ENCODE data around the gene ZRANB1. TPM values are rescaled to one million over a fixed set of nuclear protein-coding genes. Genes with fewer than 3 reads are reported as not detected.

ZRANB1 gene
- polyA plus RNA-seq, 1 of the 3 experiments (the other 2 are of a cell fraction) = 6.2 TPM

DNA sequence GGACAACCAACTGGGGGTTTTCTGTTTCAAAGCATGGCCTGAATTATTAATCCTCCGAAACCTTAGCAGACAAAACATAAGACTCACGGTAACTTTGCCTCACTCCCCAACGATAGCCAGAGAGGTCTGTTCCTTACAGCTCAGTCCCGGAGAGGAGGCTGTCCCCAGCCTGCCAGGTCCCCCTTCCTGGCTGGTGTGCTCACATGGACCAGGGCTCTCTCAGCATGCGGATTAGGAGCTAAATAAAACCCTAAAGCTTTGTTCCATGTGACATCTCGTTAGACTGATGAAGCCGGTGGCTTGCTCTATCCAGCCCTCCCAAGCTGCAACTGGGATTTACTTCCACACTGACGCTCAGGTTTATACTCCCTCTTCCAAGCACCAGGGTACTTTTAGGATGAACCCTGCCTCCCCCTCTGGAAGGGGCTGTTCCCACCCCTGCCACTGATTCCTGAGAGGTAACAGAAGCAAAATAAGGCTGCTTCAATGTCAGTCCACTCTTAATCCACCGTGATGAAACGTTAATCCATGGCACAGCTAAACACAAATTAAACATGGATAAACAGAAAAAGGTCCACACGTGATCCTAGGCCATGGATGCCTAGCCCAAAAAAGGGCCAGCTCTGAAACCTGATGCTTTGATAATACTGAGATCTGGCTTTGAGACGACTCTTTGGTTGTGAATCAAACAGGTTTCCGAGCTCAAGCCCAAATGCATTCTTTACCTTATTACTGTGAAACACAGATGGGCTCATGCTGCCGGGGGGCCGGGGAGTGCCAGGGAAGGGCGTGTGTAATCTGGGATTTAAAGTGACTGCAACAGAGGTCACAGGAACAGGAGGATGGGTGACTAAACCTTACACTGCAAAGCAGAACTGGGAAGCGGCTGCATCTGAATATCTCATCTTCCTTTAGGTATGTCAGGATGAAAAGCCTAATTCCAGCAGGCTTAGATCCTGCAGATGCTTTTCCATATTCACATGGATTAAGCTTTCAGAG, 86.2 kb downstream of the ZRANB1 start:
- Histone ChIP-seq H3K9me3 (no peaks in the 10 kb centered on the region), H3K4me1 (ENCODE audit: control insufficient read depth in 1 of 2, insufficient read depth in 2 of 2, low read depth in 1 of 2, low read length in 1 of 2) (peaks cover 30 to 79% of the 10 kb centered on the region in 2 experiments), H3F3A (replicated peaks; ENCODE audit: insufficient read depth) (peaks cover 6% of the 10 kb centered on the region), H4K20me1 (ENCODE audit: insufficient read depth) (peaks cover 71% of the 10 kb centered on the region), H3K27ac (ENCODE audit: low read depth in 2 of 2, low read length in 1 of 2) (peak overlapping the region; percentile 43 to 62; a peak in 3 of 4 replicates), H3K9ac (no peak overlapping the region), H3K27me3 (ENCODE audit: insufficient read depth) (no peaks in the 10 kb centered on the region), H3K79me2 (ENCODE audit: insufficient read depth) (peaks cover 89% of the 10 kb centered on the region), H3K9me2 (no peaks in the 10 kb centered on the region), H3K36me3 (replicated peaks in 1 of 2; ENCODE audit: control insufficient read depth in 1 of 2, insufficient read depth in 2 of 2, low read length in 1 of 2) (peaks cover 0 to 21% of the 10 kb centered on the region in 2 experiments), H3K4me3 (ENCODE audit: low read depth in 2 of 2, low read length in 1 of 2) (no peak overlapping the region), H3K4me2 (no peak overlapping the region), H2AFZ (ENCODE audit: low read depth) (no peak overlapping the region)
- ChIA-PET POLR2A (interaction anchor here (0.6 to 1.4 kb wide), 3 partner anchors 9 to 15 kb away, joined by 3 to 6 read pairs (median 4); no protein-coding TSS in a partner anchor), CTCF (interaction anchor here (0.7 to 3.6 kb wide), 11 partner anchors 8 to 36 kb away, joined by 3 to 21 read pairs (median 5); no protein-coding TSS in a partner anchor)
- DNase-seq = peak; percentile 56
- WGBS (ENCODE audit: low lambda C conversion rate) = 83% methylated on average over 16 of the region's 17 CpGs
- peak; percentile 34; the same call in 1 of the 2 replicates for TF ChIP-seq GATA2 (CRISPR knock-in tag; IDR thresholded peaks at IDR 0.05)
- TF ChIP-seq NFIC (IDR thresholded peaks at IDR 0.05; ENCODE audit: borderline replicate concordance) = no peak

GRCh38 chr10:125029584-125030242, 87.8 kb downstream of the ZRANB1 start:
- no peaks in the 10 kb centered on the region for H3K9me2 ChIP-seq
- H4K20me1 ChIP-seq (ENCODE audit: insufficient read depth) = peaks cover 67% of the 10 kb centered on the region
- no peak for TF ChIP-seq FOXM1 (IDR thresholded peaks at IDR 0.05; ENCODE audit: low read depth)
- TF ChIP-seq NFIC (IDR thresholded peaks at IDR 0.05; ENCODE audit: borderline replicate concordance) = no peak
- TF ChIP-seq RAD21 (IDR thresholded peaks at IDR 0.05; ENCODE audit: low read length) = no peak
- no peak for TF ChIP-seq PBX3 (IDR thresholded peaks at IDR 0.05)
- no peak for TF ChIP-seq CTCF (IDR thresholded peaks at IDR 0.05)
- no peak for TF ChIP-seq POLR2AphosphoS5 (IDR thresholded peaks at IDR 0.05; ENCODE audit: low read depth, low read length)
- TF ChIP-seq MEF2A (IDR thresholded peaks at IDR 0.05; ENCODE audit: borderline replicate concordance, low read depth) = no peak
- TF ChIP-seq NRF1 (IDR thresholded peaks at IDR 0.05; ENCODE audit: low read depth, low read length) = no peak
- TF ChIP-seq, protein P1, sequence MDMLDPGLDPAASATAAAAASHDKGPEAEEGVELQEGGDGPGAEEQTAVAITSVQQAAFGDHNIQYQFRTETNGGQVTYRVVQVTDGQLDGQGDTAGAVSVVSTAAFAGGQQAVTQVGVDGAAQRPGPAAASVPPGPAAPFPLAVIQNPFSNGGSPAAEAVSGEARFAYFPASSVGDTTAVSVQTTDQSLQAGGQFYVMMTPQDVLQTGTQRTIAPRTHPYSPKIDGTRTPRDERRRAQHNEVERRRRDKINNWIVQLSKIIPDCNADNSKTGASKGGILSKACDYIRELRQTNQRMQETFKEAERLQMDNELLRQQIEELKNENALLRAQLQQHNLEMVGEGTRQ (IDR thresholded peaks at IDR 0.05; ENCODE audit: borderline replicate concordance, low read depth, low read length) = no peak
- TF ChIP-seq SIN3A (IDR thresholded peaks at IDR 0.05; ENCODE audit: borderline replicate concordance, low read depth, low read length) = no peak
- TF ChIP-seq TEAD4 (IDR thresholded peaks at IDR 0.05; ENCODE audit: borderline replicate concordance, insufficient read depth) = no peak
- TF ChIP-seq RCOR1 (IDR thresholded peaks at IDR 0.05; ENCODE audit: low read length) = no peak
- peaks cover 0 to 22% of the 10 kb centered on the region in 2 experiments for H3K36me3 ChIP-seq (replicated peaks in 1 of 2; ENCODE audit: control insufficient read depth in 1 of 2, insufficient read depth in 2 of 2, low read length in 1 of 2)
- 90% methylated on average over 7 of the region's 7 CpGs for WGBS (ENCODE audit: low lambda C conversion rate)
- no peak overlapping the region for H2AFZ ChIP-seq (ENCODE audit: low read depth)
- H3K4me1 ChIP-seq (ENCODE audit: control insufficient read depth in 1 of 2, insufficient read depth in 2 of 2, low read depth in 1 of 2, low read length in 1 of 2) = peaks cover 19 to 81% of the 10 kb centered on the region in 2 experiments
- H3K9ac ChIP-seq = no peak overlapping the region
- no peak overlapping the region for H3K4me3 ChIP-seq (ENCODE audit: low read depth in 2 of 2, low read length in 1 of 2)
- H3K27ac ChIP-seq (ENCODE audit: low read depth in 2 of 2, low read length in 1 of 2) = peak overlapping the region; percentile 31 to 43; a peak in 2 of 4 replicates
- peaks cover 89% of the 10 kb centered on the region for H3K79me2 ChIP-seq (ENCODE audit: insufficient read depth)
- no peak overlapping the region for H3K4me2 ChIP-seq
- no peak for DNase-seq
- H3K9me3 ChIP-seq = no peaks in the 10 kb centered on the region
- ChIA-PET POLR2A (no interaction called here), CTCF (interaction anchor here (0.7 to 3.6 kb wide), 6 partner anchors 11 to 37 kb away, joined by 3 to 16 read pairs (median 4); no protein-coding TSS in a partner anchor)
- H3K27me3 ChIP-seq (ENCODE audit: insufficient read depth) = no peaks in the 10 kb centered on the region
- peaks cover 7% of the 10 kb centered on the region for H3F3A ChIP-seq (replicated peaks; ENCODE audit: insufficient read depth)

All from SK-N-SH (cell line).